WERI-Rb-1 (cell line): ENCODE measurements around the gene BLVRA.

Experiments
- DNase-seq: peaks from one replicate; pipeline ENCODE4 v3.0.0-alpha.2; 2020
- H3K27ac ChIP-seq: fragments of 250-450 bp; sonication (Bioruptor Pico); 2 replicates; pipeline ENCODE4 v1.5.1; 2020; ENCODE audit warnings: mild to moderate bottlenecking, moderate library complexity
- H3K27me3 ChIP-seq: fragments of 250-450 bp; sonication (Bioruptor Pico); 2 replicates; pipeline ENCODE4 v1.5.1; 2021; ENCODE audit warnings: mild to moderate bottlenecking, low read depth, moderate library complexity; ENCODE audit not compliant: insufficient read depth, severe bottlenecking
- H3K36me3 ChIP-seq: fragments of 250-450 bp; sonication (Bioruptor Pico); 2 replicates; pipeline ENCODE4 v1.5.1; 2020; ENCODE audit warnings: mild to moderate bottlenecking, moderate library complexity
- H3K4me3 ChIP-seq: 2 replicates; pipeline ENCODE4 v1.5.1; 2011; ENCODE audit warnings: low read depth, mild to moderate bottlenecking, control low read depth, low read length
- H3K9me3 ChIP-seq: fragments of 250-450 bp; sonication (Bioruptor Pico); 2 replicates; pipeline ENCODE4 v1.5.1; 2021; ENCODE audit warnings: mild to moderate bottlenecking, moderate library complexity; ENCODE audit not compliant: severe bottlenecking
- TF ChIP-seq, protein P1 (sequence below): IDR thresholded peaks from 2 replicates; pipeline ENCODE4 v1.5.1; 2011; ENCODE audit warnings: low read depth, mild to moderate bottlenecking, control low read depth, inconsistent platforms, low read length

BLVRA gene

GRCh38 chr7:43753271-43753810 is 5.1 kb upstream of the BLVRA start:
- Histone ChIP-seq H3K36me3 (no peaks in the 10 kb centered on the region), H3K27ac (no peak overlapping the region), H3K4me3 (no peak overlapping the region), H3K9me3 (no peaks in the 10 kb centered on the region), H3K27me3 (no peaks in the 10 kb centered on the region)
- no peak for DNase-seq
- TF ChIP-seq, protein P1, sequence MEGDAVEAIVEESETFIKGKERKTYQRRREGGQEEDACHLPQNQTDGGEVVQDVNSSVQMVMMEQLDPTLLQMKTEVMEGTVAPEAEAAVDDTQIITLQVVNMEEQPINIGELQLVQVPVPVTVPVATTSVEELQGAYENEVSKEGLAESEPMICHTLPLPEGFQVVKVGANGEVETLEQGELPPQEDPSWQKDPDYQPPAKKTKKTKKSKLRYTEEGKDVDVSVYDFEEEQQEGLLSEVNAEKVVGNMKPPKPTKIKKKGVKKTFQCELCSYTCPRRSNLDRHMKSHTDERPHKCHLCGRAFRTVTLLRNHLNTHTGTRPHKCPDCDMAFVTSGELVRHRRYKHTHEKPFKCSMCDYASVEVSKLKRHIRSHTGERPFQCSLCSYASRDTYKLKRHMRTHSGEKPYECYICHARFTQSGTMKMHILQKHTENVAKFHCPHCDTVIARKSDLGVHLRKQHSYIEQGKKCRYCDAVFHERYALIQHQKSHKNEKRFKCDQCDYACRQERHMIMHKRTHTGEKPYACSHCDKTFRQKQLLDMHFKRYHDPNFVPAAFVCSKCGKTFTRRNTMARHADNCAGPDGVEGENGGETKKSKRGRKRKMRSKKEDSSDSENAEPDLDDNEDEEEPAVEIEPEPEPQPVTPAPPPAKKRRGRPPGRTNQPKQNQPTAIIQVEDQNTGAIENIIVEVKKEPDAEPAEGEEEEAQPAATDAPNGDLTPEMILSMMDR, result no peak

DNA sequence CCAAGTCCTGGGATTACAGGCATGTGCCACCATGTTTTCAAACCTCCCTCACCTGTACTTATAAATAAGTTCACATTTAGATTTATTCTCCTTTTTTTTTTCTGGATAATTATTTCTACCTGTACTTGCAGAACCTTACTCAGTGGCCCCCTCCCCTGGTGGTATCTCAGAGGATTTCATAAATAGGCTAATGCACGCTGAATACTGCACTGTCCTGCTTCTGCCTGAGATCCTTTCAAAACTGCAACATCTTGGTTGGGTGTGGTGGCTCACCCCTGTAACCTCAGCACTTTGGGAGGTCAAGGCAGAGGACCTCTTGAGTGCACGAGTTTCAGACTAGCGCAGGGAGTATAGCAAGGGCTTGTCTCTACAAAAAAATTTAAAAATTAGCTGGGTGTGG is 4.6 kb upstream of the BLVRA start:
- DNase-seq, result no peak
- Histone ChIP-seq H3K9me3 (no peaks in the 10 kb centered on the region), H3K36me3 (no peaks in the 10 kb centered on the region), H3K27me3 (no peaks in the 10 kb centered on the region), H3K27ac (no peak overlapping the region), H3K4me3 (no peak overlapping the region)
- TF ChIP-seq, protein P1, result no peak

GRCh38 chr7:43754596-43754995 is 3.9 kb upstream of the BLVRA start:
- no peak for DNase-seq
- no peak overlapping the region for H3K27ac ChIP-seq
- no peak overlapping the region for H3K4me3 ChIP-seq
- no peaks in the 10 kb centered on the region for H3K27me3 ChIP-seq
- no peaks in the 10 kb centered on the region for H3K9me3 ChIP-seq
- TF ChIP-seq, protein P1, result no peak
- no peaks in the 10 kb centered on the region for H3K36me3 ChIP-seq

GRCh38 chr7:43756368-43757072 is 2.0 kb upstream of the BLVRA start:
- no peak for DNase-seq
- no peaks in the 10 kb centered on the region for H3K36me3 ChIP-seq
- no peaks in the 10 kb centered on the region for H3K27me3 ChIP-seq
- TF ChIP-seq, protein P1, result no peak
- H3K9me3 ChIP-seq, result no peaks in the 10 kb centered on the region
- H3K4me3 ChIP-seq, result no peak overlapping the region
- H3K27ac ChIP-seq, result no peak overlapping the region

GRCh38 chr7:43757073-43757720 is 1.3 kb upstream of the BLVRA start:
- DNase-seq, result no peak
- Histone ChIP-seq H3K4me3 (no peak overlapping the region), H3K36me3 (no peaks in the 10 kb centered on the region), H3K27me3 (no peaks in the 10 kb centered on the region), H3K27ac (no peak overlapping the region), H3K9me3 (no peaks in the 10 kb centered on the region)
- TF ChIP-seq, protein P1, result no peak
